A549 (cell line): ENCODE data around the gene FCN1. TPM values are rescaled to one million over a fixed set of nuclear protein-coding genes. Genes with fewer than 3 reads are reported as not detected.
A peak's percentile ranks its signal among the peaks of the same experiment; 100 is the strongest.

Experiments
- ATAC-seq, 2 experiments: fragments of 200-7000 bp in 1 of 2; fragments of >200 bp in 1 of 2; cut with Nextera tagmentation in 1 of 2; cut with Tn5 transposase in 1 of 2; 3 replicates each; pipeline versions ENCODE4 v1.8.0 to v1.9.1; 2018 to 2020; ENCODE audit warnings: mild to moderate bottlenecking in 1 of 2, moderate library complexity in 1 of 2
- CTCF ChIA-PET: fragments of 300-600 bp; sonication (Branson Sonifier 250); formaldehyde crosslinking; extraction: SDS; loops from one replicate; lab custom pipeline; 2021; ENCODE audit warnings: antibody characterized with exemption, inconsistent platforms; lab: Yijun Ruan, JAX
- POLR2A ChIA-PET: fragments of 350-600 bp; formaldehyde crosslinking; extraction: SDS; loops from one replicate; lab custom pipeline; 2021; ENCODE audit warnings: antibody characterized with exemption, inconsistent platforms; lab: Yijun Ruan, JAX
- DNase-seq, 2 experiments: peaks; one replicate each; pipeline versions ENCODE4 v3.0.0 to v3.0.0-alpha.2; 2011 to 2016; ENCODE audit warnings: low read depth in 1 of 2, low spot score in 1 of 2
- FAIRE-seq: peaks from 2 replicates; lab custom pipeline; 2011; peaks lifted over from hg19 to GRCh38; lab: Jason Lieb, UNC
- H3K27ac ChIP-seq, 2 experiments: fragments of >200 bp; sonication (Bioruptor Twin); formaldehyde crosslinking; 3 replicates each; pipeline ENCODE4 v1.5.1; 2016 to 2017
- H3K4me1 ChIP-seq: fragments of >200 bp; sonication (Bioruptor Twin); formaldehyde crosslinking; 3 replicates; pipeline ENCODE4 v1.6.1; 2016
- H3K4me2 ChIP-seq: fragments of >200 bp; sonication (Bioruptor Twin); formaldehyde crosslinking; 3 replicates; pipeline ENCODE4 v1.6.1; 2016
- H3K4me3 ChIP-seq: fragments of >200 bp; sonication (Bioruptor Twin); formaldehyde crosslinking; 3 replicates; pipeline ENCODE4 v1.5.1; 2016
- H3K9me3 ChIP-seq: fragments of >200 bp; sonication (Bioruptor Twin); formaldehyde crosslinking; 3 replicates; pipeline ENCODE4 v1.6.1; 2016
- CEBPB ChIP-seq, 2 experiments: fragments of >200 bp in 1 of 2; sonication (Bioruptor Twin) in 1 of 2; formaldehyde crosslinking in 1 of 2; IDR thresholded peaks; 2 replicates each; pipeline ENCODE4 v1.6.1; 2012 to 2016
- EP300 ChIP-seq, 2 experiments: fragments of >200 bp; sonication (Bioruptor Twin); formaldehyde crosslinking; IDR thresholded peaks; 2 replicates in 1 of 2; 3 replicates in 1 of 2; pipeline ENCODE4 v1.6.1; 2016 to 2017
- ESRRA ChIP-seq: fragments of 150-350 bp; IDR thresholded peaks from 2 replicates; pipeline ENCODE4 v1.6.1; 2014; ENCODE audit warnings: mild to moderate bottlenecking, low read length, borderline replicate concordance
- HDAC2 ChIP-seq: fragments of 200-600 bp; sonication (generic); IDR thresholded peaks from 2 replicates; pipeline ENCODE4 v1.6.1; 2016
- HEYL ChIP-seq: fragments of 250-450 bp; sonication (Bioruptor Pico); IDR thresholded peaks from 2 replicates; pipeline ENCODE4 v1.8.0; 2021; ENCODE audit warnings: mild to moderate bottlenecking, moderate library complexity
- JUNB ChIP-seq: fragments of >200 bp; sonication (Bioruptor Twin); formaldehyde crosslinking; IDR thresholded peaks from 2 replicates; pipeline ENCODE4 v1.6.1; 2016
- PHF8 ChIP-seq: fragments of 200-600 bp; sonication (generic); IDR thresholded peaks from 2 replicates; pipeline ENCODE4 v1.6.1; 2016; ENCODE audit warnings: low read depth, mild to moderate bottlenecking, antibody characterized with exemption, moderate library complexity, borderline replicate concordance
- RNF2 ChIP-seq: fragments of 200-600 bp; sonication (generic); IDR thresholded peaks from 2 replicates; pipeline ENCODE4 v1.6.1; 2016; ENCODE audit warnings: low read depth, mild to moderate bottlenecking, antibody characterized with exemption, moderate library complexity, borderline replicate concordance
- TFCP2L1 ChIP-seq: fragments of 250-450 bp; sonication (Bioruptor Pico); IDR thresholded peaks from 2 replicates; pipeline ENCODE4 v1.5.0; 2021; ENCODE audit warnings: mild to moderate bottlenecking
- WGBS: methylation state at CpG from one replicate; pipeline ENCODE4 v1.1.6; 2017; ENCODE audit errors: missing lambda C conversion rate; 5-methylcytosine and 5-hydroxymethylcytosine counted together
- polyA plus RNA-seq, 4 experiments: library from polyadenylated mRNA; depleted of rRNA in 3 of 4; stranded (reverse); fragments of >200 nt; fragmentation: RNase III in 1 of 4; extraction: RNeasy Plus Mini Kit Qiagen cat#74134 plus additional on column Dnase treatment in 1 of 4; gene quantifications; 2 replicates in 3 of 4; 3 replicates in 1 of 4; pipeline ENCODE4 v1.2.3, GENCODE V29; 2011 to 2017
- TF ChIP-seq, protein P1 (sequence below): fragments of 250-450 bp; sonication (Bioruptor Pico); IDR thresholded peaks from 2 replicates; pipeline ENCODE4 v1.5.0; 2020; ENCODE audit warnings: low read depth, mild to moderate bottlenecking, moderate library complexity
- TF ChIP-seq, protein P2 (sequence below): IDR thresholded peaks from 2 replicates; pipeline ENCODE4 v1.6.1; 2012
- TF ChIP-seq, protein P3 (sequence below): fragments of >200 bp; sonication (Bioruptor Twin); formaldehyde crosslinking; IDR thresholded peaks from 3 replicates; pipeline ENCODE4 v1.6.1; 2016
- TF ChIP-seq, protein P4 (sequence below): fragments of 250-450 bp; sonication (Bioruptor Pico); IDR thresholded peaks from 2 replicates; pipeline ENCODE4 v1.5.0; 2021; ENCODE audit warnings: mild to moderate bottlenecking, moderate library complexity, borderline replicate concordance

Gene FCN1
- polyA plus RNA-seq, 2 of the 4 experiments (the other 2 are of a cell fraction) = not detected

DNA sequence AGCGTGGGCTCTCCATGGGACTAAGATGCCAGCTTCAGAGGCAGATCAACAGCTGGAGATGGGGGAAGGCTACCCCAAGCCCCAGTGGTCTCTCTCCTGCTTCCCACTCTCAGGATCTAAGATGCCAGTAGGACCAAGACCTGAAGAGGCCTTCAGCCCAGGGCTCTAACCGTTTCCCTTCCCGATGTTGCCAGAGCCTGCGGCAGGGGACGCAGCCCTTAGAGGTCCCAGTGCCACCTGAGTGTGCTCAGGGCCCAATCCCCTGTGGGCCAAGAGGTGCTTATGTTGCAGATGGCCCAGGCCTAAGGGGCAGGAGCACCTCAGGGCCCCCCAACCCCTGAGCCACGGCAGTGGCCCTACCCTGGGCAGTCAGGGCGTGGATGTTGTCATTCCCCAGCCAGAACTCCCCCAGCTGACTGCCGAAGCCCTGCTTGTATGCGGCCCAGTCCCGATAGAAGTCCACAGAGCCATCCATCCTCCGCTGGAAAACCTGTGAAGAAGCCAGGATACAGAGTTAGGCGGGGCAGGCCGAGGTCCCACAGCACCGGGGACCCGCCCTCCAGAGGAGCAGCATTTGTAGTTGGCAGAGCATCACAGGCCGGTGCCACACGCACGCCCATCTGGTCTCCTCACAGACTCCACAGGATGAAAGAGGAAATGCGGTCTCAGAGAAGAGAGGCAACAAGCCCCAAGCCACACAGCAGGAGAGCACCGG, 5.4 kb downstream of the FCN1 start:
- ChIA-PET CTCF (no interaction called here), POLR2A (no interaction called here)
- TF ChIP-seq HEYL (CRISPR knock-in tag) = no peak
- no peak for TF ChIP-seq HDAC2
- TF ChIP-seq, protein P1, sequence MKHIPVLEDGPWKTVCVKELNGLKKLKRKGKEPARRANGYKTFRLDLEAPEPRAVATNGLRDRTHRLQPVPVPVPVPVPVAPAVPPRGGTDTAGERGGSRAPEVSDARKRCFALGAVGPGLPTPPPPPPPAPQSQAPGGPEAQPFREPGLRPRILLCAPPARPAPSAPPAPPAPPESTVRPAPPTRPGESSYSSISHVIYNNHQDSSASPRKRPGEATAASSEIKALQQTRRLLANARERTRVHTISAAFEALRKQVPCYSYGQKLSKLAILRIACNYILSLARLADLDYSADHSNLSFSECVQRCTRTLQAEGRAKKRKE (CRISPR knock-in tag) = no peak
- TF ChIP-seq, protein P2, sequence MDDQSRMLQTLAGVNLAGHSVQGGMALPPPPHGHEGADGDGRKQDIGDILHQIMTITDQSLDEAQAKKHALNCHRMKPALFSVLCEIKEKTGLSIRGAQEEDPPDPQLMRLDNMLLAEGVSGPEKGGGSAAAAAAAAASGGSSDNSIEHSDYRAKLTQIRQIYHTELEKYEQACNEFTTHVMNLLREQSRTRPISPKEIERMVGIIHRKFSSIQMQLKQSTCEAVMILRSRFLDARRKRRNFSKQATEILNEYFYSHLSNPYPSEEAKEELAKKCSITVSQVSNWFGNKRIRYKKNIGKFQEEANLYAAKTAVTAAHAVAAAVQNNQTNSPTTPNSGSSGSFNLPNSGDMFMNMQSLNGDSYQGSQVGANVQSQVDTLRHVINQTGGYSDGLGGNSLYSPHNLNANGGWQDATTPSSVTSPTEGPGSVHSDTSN = no peak
- no peak for TF ChIP-seq ESRRA
- TF ChIP-seq TFCP2L1 (CRISPR knock-in tag) = no peak
- TF ChIP-seq CEBPB (IDR thresholded peaks at IDR 0.05) = no peak
- TF ChIP-seq, protein P3, sequence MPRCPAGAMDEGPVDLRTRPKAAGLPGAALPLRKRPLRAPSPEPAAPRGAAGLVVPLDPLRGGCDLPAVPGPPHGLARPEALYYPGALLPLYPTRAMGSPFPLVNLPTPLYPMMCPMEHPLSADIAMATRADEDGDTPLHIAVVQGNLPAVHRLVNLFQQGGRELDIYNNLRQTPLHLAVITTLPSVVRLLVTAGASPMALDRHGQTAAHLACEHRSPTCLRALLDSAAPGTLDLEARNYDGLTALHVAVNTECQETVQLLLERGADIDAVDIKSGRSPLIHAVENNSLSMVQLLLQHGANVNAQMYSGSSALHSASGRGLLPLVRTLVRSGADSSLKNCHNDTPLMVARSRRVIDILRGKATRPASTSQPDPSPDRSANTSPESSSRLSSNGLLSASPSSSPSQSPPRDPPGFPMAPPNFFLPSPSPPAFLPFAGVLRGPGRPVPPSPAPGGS = no peak
- no peak overlapping the region for H3K4me3 ChIP-seq
- H3K4me1 ChIP-seq = no peaks in the 10 kb centered on the region
- no peak for FAIRE-seq
- H3K27ac ChIP-seq = no peak overlapping the region
- DNase-seq = no peak
- 52% methylated on average over 15 of the region's 20 CpGs for WGBS
- H3K4me2 ChIP-seq = no peak overlapping the region
- peak; percentile 10 to 35; a peak in 3 of 6 replicates for ATAC-seq
- no peaks in the 10 kb centered on the region for H3K9me3 ChIP-seq

DNA sequence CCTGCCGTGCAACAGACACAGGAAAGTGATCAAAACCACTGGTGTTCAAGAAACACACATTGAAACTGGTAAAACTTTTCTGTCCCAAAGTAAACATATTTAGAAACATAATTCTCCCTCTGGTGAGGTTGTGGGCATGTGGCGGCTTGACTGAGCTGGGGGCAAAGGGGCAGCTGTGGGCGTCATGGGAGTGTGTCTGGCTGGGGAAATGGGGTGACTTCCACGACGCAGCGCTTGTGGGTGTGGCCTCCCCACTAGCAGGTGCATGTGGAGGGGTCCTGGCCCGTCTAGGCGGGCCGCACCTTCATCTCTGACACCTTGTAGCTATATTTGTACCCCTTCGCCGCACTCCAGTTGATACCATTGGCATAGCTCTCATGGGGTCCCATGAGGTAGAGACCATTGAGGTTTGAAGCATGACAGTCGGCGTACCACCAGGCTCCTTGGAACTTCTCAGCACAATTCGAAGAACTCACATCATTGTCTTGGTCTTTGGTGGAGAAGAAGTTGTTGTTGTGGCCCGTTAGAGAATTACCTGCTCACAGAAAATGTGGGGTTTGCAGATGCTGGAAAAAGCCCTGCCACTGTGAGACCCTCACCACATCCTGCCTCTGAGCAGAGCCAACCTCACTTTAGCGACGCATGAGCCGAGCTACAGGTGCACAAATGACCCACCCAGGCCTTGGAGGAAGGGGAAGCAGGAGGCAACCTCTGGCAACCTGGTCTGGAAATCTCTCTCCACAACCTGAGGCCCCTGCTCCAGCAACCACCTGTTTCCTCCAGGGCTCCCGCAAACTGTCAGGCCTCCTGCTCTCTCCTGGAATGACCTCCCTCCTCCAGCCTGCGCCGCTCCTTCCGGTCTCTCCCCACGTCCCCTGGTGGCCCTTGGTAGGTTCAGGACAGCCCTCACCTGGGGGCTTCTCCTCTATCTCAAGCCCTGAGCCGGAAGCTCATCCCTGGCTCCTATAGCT, 7.9 kb downstream of the FCN1 start:
- H3K4me1 ChIP-seq = no peaks in the 10 kb centered on the region
- FAIRE-seq = no peak
- no peak for TF ChIP-seq PHF8
- TF ChIP-seq JUNB = no peak
- no peak for TF ChIP-seq HDAC2
- TF ChIP-seq RNF2 = no peak
- TF ChIP-seq, protein P1 (CRISPR knock-in tag) = no peak
- no peak for TF ChIP-seq EP300 (IDR thresholded peaks at IDR 0.05)
- TF ChIP-seq, protein P4, sequence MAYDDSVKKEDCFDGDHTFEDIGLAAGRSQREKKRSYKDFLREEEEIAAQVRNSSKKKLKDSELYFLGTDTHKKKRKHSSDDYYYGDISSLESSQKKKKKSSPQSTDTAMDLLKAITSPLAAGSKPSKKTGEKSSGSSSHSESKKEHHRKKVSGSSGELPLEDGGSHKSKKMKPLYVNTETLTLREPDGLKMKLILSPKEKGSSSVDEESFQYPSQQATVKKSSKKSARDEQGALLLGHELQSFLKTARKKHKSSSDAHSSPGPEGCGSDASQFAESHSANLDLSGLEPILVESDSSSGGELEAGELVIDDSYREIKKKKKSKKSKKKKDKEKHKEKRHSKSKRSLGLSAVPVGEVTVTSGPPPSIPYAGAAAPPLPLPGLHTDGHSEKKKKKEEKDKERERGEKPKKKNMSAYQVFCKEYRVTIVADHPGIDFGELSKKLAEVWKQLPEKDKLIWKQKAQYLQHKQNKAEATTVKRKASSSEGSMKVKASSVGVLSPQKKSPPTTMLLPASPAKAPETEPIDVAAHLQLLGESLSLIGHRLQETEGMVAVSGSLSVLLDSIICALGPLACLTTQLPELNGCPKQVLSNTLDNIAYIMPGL (CRISPR knock-in tag) = no peak
- TF ChIP-seq, all 56 proteins: peak for 0
- ATAC-seq (no peak), DNase-seq (no peak)
- POLR2A ChIA-PET = no interaction called here
- WGBS = 44% methylated on average over 24 of the region's 24 CpGs
- H3K27ac ChIP-seq = no peak overlapping the region
- CTCF ChIA-PET = interaction anchor here (0.8 kb wide), 1 partner anchor 21 kb away, joined by 3 read pairs; no protein-coding TSS in a partner anchor
- H3K4me3 ChIP-seq = no peak overlapping the region
- H3K9me3 ChIP-seq = no peaks in the 10 kb centered on the region
- H3K4me2 ChIP-seq = no peak overlapping the region
